Ramos (cell line): ENCODE results near the gene TMEM94.

Experiments used
- in situ Hi-C: fragments of 300-500 bp; cut with MboI; formaldehyde crosslinking; loops from one replicate; pipeline ENCODE4 v1.14.3; 2022; ENCODE audit warnings: low sequenced_read_pairs; ENCODE audit not compliant: unreplicated experiment

The TMEM94 gene

DNA sequence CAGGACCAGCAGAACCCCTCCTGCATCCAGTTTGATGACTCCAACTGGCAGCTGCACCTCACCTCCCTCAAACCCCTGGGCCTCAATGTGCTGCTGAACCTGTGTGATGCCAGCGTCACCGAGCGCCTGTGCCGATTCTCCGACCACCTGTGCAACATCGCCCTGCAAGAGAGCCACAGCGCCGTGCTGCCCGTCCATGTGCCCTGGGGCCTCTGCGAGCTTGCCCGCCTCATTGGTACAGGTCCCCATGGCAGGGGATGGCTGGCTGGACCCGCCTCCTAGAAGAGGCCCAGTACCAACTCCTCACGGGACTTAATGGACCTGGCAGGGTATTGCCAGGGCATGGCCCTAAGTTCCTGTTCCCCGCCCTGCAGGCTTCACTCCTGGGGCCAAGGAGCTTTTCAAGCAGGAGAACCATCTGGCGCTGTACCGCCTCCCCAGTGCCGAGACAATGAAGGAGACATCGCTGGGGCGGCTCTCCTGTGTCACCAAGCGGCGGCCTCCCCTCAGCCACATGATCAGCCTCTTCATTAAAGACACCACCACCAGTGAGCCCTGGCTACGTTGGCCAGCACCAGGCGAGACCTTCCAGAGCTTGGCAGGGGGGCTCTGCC, 36.2 kb downstream of the TMEM94 start:
- in situ Hi-C loops = no loop called here

- in situ Hi-C loops = no loop called here
Measured at GRCh38 chr17:75493476-75494129, 37.2 kb downstream of the TMEM94 start.

DNA sequence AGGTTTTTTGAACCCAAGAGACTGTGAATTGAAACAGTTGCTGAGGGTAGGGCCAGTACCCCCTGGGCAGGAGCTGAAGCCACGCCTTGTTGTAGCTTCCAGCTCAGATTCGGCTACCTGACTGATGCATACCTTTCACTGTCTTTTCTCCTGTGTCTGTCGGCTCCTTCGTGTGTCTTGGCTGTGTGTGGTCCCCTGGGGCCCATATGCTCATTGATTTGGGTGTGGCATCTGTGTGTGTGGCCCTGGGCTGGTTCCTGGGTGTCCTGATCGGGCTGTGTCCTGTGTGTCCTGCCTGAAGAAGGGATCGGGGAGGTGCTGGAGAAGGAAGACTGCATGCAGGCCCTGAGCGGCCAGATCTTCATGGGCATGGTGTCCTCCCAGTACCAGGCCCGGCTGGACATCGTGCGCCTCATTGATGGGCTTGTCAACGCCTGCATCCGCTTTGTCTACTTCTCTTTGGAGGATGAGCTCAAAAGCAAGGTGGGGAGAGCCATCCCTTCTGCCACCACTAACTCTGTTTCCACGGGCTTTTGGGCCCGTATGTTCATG, 38.0 kb downstream of the TMEM94 start:
- in situ Hi-C loops = no loop called here

DNA sequence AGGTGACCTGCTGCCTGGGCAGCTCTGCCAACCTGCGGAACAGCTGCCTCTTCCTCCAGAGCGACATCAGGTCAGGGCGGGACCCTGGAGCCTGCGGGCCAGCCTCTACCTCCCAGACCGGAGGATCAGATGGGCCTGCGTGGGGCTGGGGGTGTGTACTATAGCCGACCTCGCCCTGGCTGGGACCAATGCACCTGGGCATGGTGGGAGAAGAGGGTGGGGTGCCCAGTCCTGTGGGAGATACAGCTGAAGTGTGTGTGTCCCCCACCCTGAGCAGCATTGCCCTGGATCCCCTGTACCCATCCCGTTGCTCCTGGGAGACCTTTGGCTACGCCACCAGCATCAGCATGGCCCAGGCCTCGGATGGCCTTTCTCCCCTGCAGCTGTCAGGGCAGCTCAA, 39.6 kb downstream of the TMEM94 start:
- in situ Hi-C loops = no loop called here

GRCh38 chr17:75498039-75498725, 41.7 kb downstream of the TMEM94 start:
- in situ Hi-C loops = no loop called here

DNA sequence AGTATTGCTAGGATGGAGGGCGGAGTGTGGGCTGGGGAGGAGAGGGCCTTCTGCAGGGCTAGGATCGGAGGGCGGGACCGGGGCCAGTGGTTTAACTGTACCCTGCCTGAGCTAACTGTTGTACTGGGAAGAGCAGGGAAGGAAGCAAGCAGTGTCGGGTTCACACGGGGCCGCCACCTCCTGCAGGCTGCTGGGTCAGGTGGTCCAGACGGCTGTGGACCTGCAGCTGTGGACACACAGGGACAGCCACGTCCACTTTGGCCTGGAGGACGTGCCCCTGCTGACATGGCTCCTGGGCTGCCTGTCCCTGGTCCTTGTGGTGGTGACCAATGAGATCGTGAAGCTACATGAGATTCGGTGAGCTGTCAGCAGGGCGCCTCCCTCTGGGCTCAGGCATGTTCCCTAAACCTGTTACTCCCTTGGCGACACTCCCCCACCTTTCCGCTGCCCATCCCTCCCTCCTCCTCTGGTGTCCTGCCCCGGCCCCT, 42.3 kb downstream of the TMEM94 start:
- in situ Hi-C loops = no loop called here

DNA sequence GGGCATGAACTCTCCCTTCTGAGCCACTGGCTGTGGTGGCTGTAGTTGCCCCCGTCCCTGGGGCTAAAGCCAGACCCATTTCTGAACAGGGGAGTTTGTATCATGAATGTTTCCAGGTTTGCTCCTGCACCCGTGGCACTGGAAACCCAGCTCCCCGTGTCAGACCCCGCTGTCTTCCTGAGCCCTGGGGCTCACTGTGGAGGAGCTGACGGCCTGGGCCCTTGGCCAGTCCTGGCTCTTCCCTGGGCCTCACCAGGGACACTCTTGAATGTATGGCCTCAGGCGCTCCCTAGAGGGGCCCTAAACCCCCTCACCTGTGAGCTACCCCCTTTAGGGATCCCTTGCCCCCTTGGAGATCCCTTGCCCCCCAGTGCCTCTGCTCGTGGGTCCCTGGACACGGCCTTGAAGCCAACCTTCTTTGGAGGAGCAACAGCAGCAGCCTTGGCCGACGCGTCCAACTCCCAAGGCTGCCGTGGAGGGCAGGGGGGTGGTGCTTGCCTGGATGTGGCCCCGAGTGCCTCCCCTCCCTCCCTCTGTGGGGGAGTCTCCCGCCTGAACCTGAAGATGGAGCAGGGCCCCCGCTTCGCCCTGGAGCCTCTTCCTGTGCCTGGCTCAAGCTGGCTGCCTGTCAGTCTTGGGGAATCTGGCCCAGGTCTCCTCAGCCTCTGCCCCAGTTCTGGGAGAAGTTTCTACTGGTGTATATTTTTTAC, 43.0 kb downstream of the TMEM94 start:
- in situ Hi-C loops = no loop called here

- in situ Hi-C loops = no loop called here
Measured at GRCh38 chr17:75500419-75501216, 44.2 kb downstream of the TMEM94 start.

DNA sequence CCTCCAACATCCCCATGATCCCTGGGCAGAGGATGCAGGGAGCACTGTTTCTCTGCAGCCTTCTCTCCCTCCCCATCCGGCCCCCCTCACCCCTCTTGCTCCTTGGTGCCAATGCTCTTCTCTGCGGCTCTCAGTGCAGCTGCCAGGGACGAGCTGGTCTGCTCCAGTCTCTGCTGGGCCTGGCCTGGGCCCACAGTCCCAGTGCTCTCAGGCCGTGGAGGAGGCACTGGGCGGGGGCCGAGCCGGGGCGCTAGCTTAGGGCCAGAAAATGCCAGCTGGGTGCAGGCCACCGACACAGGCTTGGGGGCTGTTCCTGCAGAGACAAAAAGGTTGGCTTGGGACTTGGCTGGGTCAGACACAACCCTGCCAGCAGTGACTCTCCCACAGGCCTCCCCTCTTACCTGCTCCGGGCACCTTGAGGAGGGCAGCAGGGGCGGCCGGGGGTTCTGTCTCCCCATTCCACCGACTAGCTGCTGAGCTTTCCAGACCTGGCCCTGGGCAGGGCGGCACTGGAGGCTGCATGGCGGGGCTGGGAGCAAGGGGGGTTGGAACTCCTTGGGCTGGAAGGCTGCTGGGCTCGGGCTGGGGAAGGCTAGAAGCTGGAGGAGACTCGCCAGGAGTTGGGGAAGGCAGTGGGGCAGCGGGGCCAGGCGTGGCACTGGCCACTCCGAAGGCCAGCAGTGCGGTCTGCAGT, 45.1 kb downstream of the TMEM94 start:
- in situ Hi-C loops = no loop called here

GRCh38 chr17:75502072-75502720, 45.8 kb downstream of the TMEM94 start:
- in situ Hi-C loops = no loop called here

- in situ Hi-C loops = no loop called here
Measured at GRCh38 chr17:75502721-75503329, 46.4 kb downstream of the TMEM94 start.

DNA sequence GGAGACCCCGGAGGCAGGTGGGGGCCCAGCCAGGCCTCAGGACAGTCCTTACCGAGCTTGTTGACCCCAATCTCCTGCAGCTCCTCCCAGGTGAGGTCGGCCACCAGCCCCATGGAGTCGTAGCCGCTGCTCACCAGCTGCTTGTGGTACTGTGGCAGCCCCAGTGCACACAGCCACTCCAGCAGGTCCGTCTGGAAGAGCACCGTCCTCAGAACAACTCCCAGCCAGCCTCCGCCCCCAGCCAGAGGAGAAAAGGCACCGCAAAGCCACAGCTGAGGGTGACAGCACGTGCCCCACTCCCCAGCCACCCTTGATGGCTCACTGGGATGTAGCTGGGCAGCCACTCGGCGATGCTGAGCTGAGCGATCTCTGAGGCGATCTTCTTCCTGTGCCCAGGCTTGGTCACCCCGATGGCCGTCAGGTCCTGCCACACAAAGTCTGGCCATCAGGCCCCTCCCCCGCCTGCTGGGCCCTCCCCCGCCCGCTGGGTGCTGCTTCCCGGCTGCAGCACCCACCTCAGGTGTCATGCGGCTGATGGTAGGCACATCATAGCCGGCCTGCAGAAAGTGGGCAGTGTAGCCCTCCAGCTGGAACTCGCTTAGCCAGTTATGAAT, 47.0 kb downstream of the TMEM94 start:
- in situ Hi-C loops = no loop called here

DNA sequence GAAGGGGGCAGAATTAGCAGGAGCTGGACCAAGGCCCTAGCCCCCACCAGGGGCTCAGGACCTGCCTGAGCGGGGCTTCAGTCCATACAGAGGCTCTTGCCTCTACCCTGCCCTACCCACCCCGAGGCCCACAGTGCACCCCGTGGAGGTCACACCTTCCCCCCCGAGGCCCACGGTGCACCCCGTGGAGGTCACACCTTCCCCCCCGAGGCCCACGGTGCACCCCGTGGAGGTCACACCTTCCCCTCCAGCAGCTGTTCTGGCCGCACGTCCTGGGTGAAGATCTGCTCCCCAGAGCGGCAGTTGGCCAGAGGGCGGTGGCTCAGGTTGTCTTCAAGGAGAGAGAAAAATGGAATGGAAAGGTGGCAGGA, 47.5 kb downstream of the TMEM94 start:
- in situ Hi-C loops = no loop called here

GRCh38 chr17:75504347-75505151, 48.1 kb downstream of the TMEM94 start:
- in situ Hi-C loops = no loop called here

GRCh38 chr17:75505152-75505409, 48.6 kb downstream of the TMEM94 start:
- in situ Hi-C loops = no loop called here

GRCh38 chr17:75505640-75506039, 49.2 kb downstream of the TMEM94 start:
- in situ Hi-C loops = no loop called here

DNA sequence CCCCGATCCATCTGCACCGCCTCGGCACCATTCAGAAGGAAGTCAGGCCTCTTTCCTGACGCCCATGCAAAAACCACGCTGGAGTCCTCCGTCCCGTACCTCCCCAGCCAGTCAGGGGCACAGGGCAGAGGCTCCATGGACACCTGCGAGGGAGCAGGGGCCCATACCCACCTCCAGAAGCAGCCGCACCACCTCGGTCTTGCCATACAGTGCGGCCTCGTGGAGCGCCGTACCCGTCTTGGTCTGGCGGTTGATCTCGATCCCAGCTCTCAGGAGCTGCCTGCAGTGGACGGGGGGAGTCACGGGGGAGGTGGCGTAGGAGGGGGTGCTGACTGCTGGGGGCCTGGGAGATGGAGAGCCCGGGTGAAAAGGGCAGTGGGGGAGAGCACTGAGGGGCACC, 49.7 kb downstream of the TMEM94 start:
- in situ Hi-C loops = no loop called here
